H1 (cell line): Measurements from ENCODE around the gene GGA3. TPM values are rescaled to one million over a fixed set of nuclear protein-coding genes. Genes with fewer than 3 reads are reported as not detected.

Experiments used
- ATF3 ChIP-seq: IDR thresholded peaks from 2 replicates; pipeline ENCODE4 v1.6.1; 2011; ENCODE audit warnings: low read depth, mild to moderate bottlenecking, low read length; ENCODE audit not compliant: insufficient read depth
- CBX5 ChIP-seq: fragments of 300-800, 300-1000 bp; sonication (generic); IDR thresholded peaks from 2 replicates; pipeline ENCODE4 v1.7.1; 2016; ENCODE audit warnings: antibody characterized with exemption, low read length, low read depth
- CBX8 ChIP-seq: fragments of 300-800, 300-1000 bp; sonication (generic); IDR thresholded peaks from 2 replicates; pipeline ENCODE4 v1.7.1; 2016; ENCODE audit warnings: low read depth, low read length, borderline replicate concordance
- CEBPB ChIP-seq: IDR thresholded peaks from 2 replicates; pipeline ENCODE4 v1.6.1; 2012; ENCODE audit warnings: low read depth, low read length
- CHD1 ChIP-seq: IDR thresholded peaks from 2 replicates; pipeline ENCODE4 v1.6.1; 2012; ENCODE audit warnings: low read depth, low read length, improper control_type of control experiment
- CTBP2 ChIP-seq: IDR thresholded peaks from 2 replicates; pipeline ENCODE4 v1.7.0; 2011; ENCODE audit warnings: borderline replicate concordance, mild to moderate bottlenecking, moderate library complexity, mixed read lengths, low read length; ENCODE audit not compliant: insufficient read depth, insufficient read length
- FOSL1 ChIP-seq: IDR thresholded peaks from 2 replicates; pipeline ENCODE4 v1.6.1; 2011; ENCODE audit warnings: mild to moderate bottlenecking, low read depth, low read length, moderate library complexity; ENCODE audit not compliant: insufficient read depth
- GABPA ChIP-seq: IDR thresholded peaks from 2 replicates; pipeline ENCODE4 v1.6.1; 2011; ENCODE audit warnings: mild to moderate bottlenecking, low read length, moderate library complexity, borderline replicate concordance; ENCODE audit not compliant: insufficient read depth
- KDM5A ChIP-seq: fragments of 200-600 bp; IDR thresholded peaks from 2 replicates; pipeline ENCODE4 v1.7.1; 2012; ENCODE audit warnings: mild to moderate bottlenecking, low read length, inconsistent platforms, mixed read lengths
- NANOG ChIP-seq: IDR thresholded peaks from 2 replicates; pipeline ENCODE4 v1.6.1; 2011; ENCODE audit warnings: low read length, low read depth, mild to moderate bottlenecking, inconsistent platforms; ENCODE audit not compliant: insufficient read depth, poor library complexity, severe bottlenecking
- NRF1 ChIP-seq: IDR thresholded peaks from 2 replicates; pipeline ENCODE4 v1.6.1; 2011; ENCODE audit warnings: mild to moderate bottlenecking, low read depth, low read length, improper control_type of control experiment
- PHF8 ChIP-seq: fragments of 200-600 bp; sonication (generic); conservative IDR thresholded peaks from 2 replicates; pipeline ENCODE4 v1.7.1; 2012; ENCODE audit warnings: low read depth, mild to moderate bottlenecking, inconsistent platforms, low read length, moderate library complexity
- RAD21 ChIP-seq, 2 experiments: IDR thresholded peaks in 1 of 2; conservative IDR thresholded peaks in 1 of 2; 2 replicates each; pipeline ENCODE4 v1.6.1; 2011; ENCODE audit warnings: low read depth in 2 of 2, low read length in 2 of 2, improper control_type of control experiment in 1 of 2, inconsistent platforms in 1 of 2, mild to moderate bottlenecking in 1 of 2, moderate library complexity in 1 of 2
- RBBP5 ChIP-seq: IDR thresholded peaks from 2 replicates; pipeline ENCODE4 v1.7.1; 2012; ENCODE audit warnings: low read depth, mild to moderate bottlenecking, inconsistent platforms, low read length, moderate library complexity, borderline replicate concordance
- RXRA ChIP-seq: IDR thresholded peaks from 2 replicates; pipeline ENCODE4 v1.6.1; 2011; ENCODE audit warnings: low read depth, mild to moderate bottlenecking, low read length, moderate library complexity; ENCODE audit not compliant: insufficient read depth
- SAP30 ChIP-seq: fragments of 300-600 bp; sonication (generic); IDR thresholded peaks from 2 replicates; pipeline ENCODE4 v1.7.1; 2012; ENCODE audit warnings: low read length, moderate library complexity, mild to moderate bottlenecking, inconsistent platforms; ENCODE audit not compliant: insufficient read depth, insufficient replicate concordance
- polyA plus RNA-seq, 7 experiments: library from polyadenylated mRNA; depleted of rRNA in 3 of 7; stranded (reverse) in 5 of 7; unstranded in 2 of 7; fragments of >200 nt in 5 of 7; fragments of 200-250 nt in 2 of 7; gene quantifications; 1 replicate in 5 of 7; 2 replicates in 1 of 7; 4 replicates in 1 of 7; pipeline versions ENCODE4 v1.2.1 to v1.2.3, GENCODE V29; 2011 to 2013; ENCODE audit warnings: missing spikeins in 2 of 7, mixed read lengths in 2 of 7
- total RNA-seq: library from RNA; stranded (reverse); fragmentation: NEBNext Ultra II Directional; extraction: Animal tissue kit (Norgen Biotek cat#: 25700); gene quantifications from 2 replicates; pipeline ENCODE4 v1.2.1, GENCODE V29; 2021
- TF ChIP-seq, protein P1 (sequence below), 3 experiments: IDR thresholded peaks; 1 replicate in 2 of 3; 2 replicates in 1 of 3; pipeline versions ENCODE4 v1.5.1 to v1.6.1; 2011; ENCODE audit warnings: low read length in 3 of 3, mild to moderate bottlenecking in 3 of 3, inconsistent platforms in 2 of 3, low read depth in 1 of 3, moderate library complexity in 1 of 3; ENCODE audit not compliant: insufficient read depth in 1 of 3; ENCODE audit errors: control extremely low read depth in 1 of 3
- TF ChIP-seq, protein P2 (sequence below): IDR thresholded peaks from 2 replicates; pipeline ENCODE4 v1.6.1; 2012; ENCODE audit warnings: inconsistent platforms

The GGA3 gene
- total and polyA plus RNA-seq, 2 of the 8 experiments (the other 6 are each of a cell fraction or from before 2014, with no cell fraction given), result 40.6 to 60.0 TPM

DNA sequence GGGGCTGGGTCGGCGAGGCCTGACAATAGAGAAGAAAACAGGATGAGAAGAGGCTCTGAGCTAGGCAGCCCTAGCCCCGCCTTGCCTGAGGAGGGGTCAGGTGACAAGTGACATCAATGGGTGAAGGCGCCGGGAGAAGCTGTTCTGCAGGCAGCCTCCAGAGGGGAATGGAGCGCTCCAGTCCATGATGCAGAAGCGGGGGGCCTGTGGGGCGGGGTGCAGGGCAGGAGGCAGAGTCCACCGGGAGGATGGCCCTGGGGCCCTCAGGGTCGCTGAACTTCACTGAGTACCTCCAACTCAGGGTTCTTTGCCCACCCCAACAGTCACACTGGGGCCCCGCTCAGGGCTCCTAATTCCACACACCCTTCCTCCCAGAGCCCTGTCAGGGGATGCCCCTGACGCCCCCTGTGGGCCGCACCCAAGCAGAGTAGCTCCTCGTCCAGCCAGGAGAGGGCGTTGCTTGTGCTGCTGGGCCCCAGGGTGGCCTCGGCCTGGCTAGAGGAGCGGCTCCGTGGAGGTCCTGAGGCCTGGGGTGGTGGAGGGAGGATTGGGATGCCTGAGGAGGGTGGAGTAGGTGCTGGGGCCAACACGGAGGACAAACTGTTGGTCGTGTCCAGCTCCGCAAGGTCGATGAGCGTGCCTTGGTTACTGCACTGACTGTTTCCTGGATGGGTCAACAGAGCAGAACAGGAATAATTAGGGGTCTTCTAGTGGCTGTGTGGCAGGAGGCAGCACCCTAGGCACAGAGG, 20.8 kb downstream of the GGA3 start (continued):
- TF ChIP-seq CBX8 (no peak), CTBP2 (no peak), CEBPB (no peak), RXRA (no peak), RAD21 (IDR thresholded peaks at IDR 0.05 in 1 of 2, conservative IDR thresholded peaks at IDR 0.05 in 1 of 2; ENCODE audit: low read depth in 2 of 2, low read length in 2 of 2) (peak; percentile 57 to 72), GABPA (no peak), KDM5A (no peak), NRF1 (no peak), NANOG (no peak), CBX5 (no peak), RBBP5 (no peak), FOSL1 (no peak), PHF8 (no peak), CHD1 (no peak), SAP30 (no peak), ATF3 (0 out of 2 replicates have a peak, but pooled peaks have one; percentile 61)
- TF ChIP-seq, protein P1, sequence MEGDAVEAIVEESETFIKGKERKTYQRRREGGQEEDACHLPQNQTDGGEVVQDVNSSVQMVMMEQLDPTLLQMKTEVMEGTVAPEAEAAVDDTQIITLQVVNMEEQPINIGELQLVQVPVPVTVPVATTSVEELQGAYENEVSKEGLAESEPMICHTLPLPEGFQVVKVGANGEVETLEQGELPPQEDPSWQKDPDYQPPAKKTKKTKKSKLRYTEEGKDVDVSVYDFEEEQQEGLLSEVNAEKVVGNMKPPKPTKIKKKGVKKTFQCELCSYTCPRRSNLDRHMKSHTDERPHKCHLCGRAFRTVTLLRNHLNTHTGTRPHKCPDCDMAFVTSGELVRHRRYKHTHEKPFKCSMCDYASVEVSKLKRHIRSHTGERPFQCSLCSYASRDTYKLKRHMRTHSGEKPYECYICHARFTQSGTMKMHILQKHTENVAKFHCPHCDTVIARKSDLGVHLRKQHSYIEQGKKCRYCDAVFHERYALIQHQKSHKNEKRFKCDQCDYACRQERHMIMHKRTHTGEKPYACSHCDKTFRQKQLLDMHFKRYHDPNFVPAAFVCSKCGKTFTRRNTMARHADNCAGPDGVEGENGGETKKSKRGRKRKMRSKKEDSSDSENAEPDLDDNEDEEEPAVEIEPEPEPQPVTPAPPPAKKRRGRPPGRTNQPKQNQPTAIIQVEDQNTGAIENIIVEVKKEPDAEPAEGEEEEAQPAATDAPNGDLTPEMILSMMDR (IDR thresholded peaks at IDR 0.05; ENCODE audit: control extremely low read depth in 1 of 3, insufficient read depth in 1 of 3, low read depth in 1 of 3, low read length in 3 of 3), result peak; percentile 94 to 100 (median 100)
- TF ChIP-seq, protein P2, sequence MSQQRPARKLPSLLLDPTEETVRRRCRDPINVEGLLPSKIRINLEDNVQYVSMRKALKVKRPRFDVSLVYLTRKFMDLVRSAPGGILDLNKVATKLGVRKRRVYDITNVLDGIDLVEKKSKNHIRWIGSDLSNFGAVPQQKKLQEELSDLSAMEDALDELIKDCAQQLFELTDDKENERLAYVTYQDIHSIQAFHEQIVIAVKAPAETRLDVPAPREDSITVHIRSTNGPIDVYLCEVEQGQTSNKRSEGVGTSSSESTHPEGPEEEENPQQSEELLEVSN, result no peak
